ENCODE data around the gene SLC27A4. TPM values are rescaled to one million over a fixed set of nuclear protein-coding genes. Genes with fewer than 3 reads are reported as not detected.

The SLC27A4 gene
- total RNA-seq, 2 donors from 2014 or later, result 22.4 to 25.0 TPM

DNA sequence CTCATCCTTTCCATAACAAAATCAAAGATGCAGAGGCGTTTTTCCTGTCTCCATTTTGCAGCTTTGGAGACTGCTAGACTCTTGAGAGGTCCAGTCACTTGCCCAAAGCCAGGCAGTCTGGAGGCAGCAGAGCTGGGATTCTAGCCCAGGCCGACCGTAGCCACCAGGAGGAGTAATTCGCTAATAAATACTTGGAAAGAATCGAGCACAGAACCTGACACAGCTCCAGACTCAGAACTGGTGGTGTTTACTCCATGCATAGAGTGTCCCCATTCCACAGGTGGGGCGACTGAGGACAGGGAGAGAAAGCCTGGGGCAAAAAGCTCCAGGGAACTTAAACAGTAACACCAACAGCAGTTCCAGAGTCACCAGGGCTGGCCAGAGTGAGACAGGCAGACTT is 69.7 kb downstream of the SLC27A4 start:
- Histone ChIP-seq H3K4me1 (ENCODE audit: control insufficient read depth, insufficient read depth, low read length) (no peaks in the 10 kb centered on the region), H3K4me3 (ENCODE audit: low read length) (no peak overlapping the region), H3K9me3 (ENCODE audit: control insufficient read depth, low read length) (no peaks in the 10 kb centered on the region), H3K27ac (ENCODE audit: low read depth, low read length) (peak overlapping the region; percentile 98), H3K9ac (ENCODE audit: extremely low read depth, low read length, poor library complexity, severe bottlenecking) (no peak overlapping the region), H3K36me3 (ENCODE audit: control insufficient read depth, insufficient read depth, low read length) (no peaks in the 10 kb centered on the region), H3K27me3 (ENCODE audit: control insufficient read depth, insufficient read depth, low read length, poor library complexity, severe bottlenecking) (peaks cover 38% of the 10 kb centered on the region)
- Mint-ChIP-seq H3K36me3 (ENCODE audit: low read depth) (no peaks in the 10 kb centered on the region), H3K27me3 (ENCODE audit: insufficient read depth) (peaks cover 88% of the 10 kb centered on the region), H3K9me3 (peaks cover 2% of the 10 kb centered on the region), H3K4me3 (no peak overlapping the region), H3K27ac (no peak overlapping the region), H3K4me1 (peaks cover 10% of the 10 kb centered on the region)
- peak; percentile 64 for TF ChIP-seq CTCF (conservative IDR thresholded peaks at IDR 0.05)
- WGBS, 2 experiments (ENCODE audit: insufficient coverage in 1 of 2, insufficient read length in 1 of 2), result 54 to 55% methylated on average over 6 of the region's 6 CpGs
- peak; percentile 79 for DNase-seq

Small RNAs within 50 kb of the gene (microRNA-seq; reads per million reads assigned to microRNA genes)
- not detected for gene MIR219B (ENCODE audit: borderline microRNAs expressed)

Other genes starting within 250 kb of the SLC27A4 start
- gene PTGES2, start 212.8 kb upstream of the SLC27A4 start, total RNA-seq, result 10 to 100 TPM; 73.5 to 84.5 TPM
- not detected for gene LCN2, start 191.1 kb upstream of the SLC27A4 start, total RNA-seq
- gene BBLN, start 180.3 kb upstream of the SLC27A4 start, total RNA-seq, result 10 to 100 TPM; 65.7 to 82.1 TPM
- gene CIZ1, start 149.0 kb upstream of the SLC27A4 start, total RNA-seq, result 100 to 1,000 TPM; 115 to 117 TPM
- 100 to 1,000 TPM in 1 of 2 donors, 10 to 100 TPM in 1; 55.8 to 147 TPM for gene DNM1, start 137.1 kb upstream of the SLC27A4 start, total RNA-seq
- gene GOLGA2, start 64.5 kb upstream of the SLC27A4 start, total RNA-seq, result 100 to 1,000 TPM in 1 of 2 donors, 10 to 100 TPM in 1; 91.9 to 101 TPM
- gene SWI5, start 64.3 kb upstream of the SLC27A4 start, total RNA-seq, result 10 to 100 TPM; 33.4 to 46.9 TPM
- 10 to 100 TPM; 30.6 to 31.8 TPM for gene TRUB2, start 18.1 kb upstream of the SLC27A4 start, total RNA-seq
- 10 to 100 TPM; 48.1 to 50.7 TPM for gene COQ4, start 17.7 kb upstream of the SLC27A4 start, total RNA-seq
- 10 to 100 TPM; 51.5 to 60.4 TPM for gene URM1, start 30.8 kb downstream of the SLC27A4 start, total RNA-seq
- gene CERCAM, start 80.3 kb downstream of the SLC27A4 start, total RNA-seq, result 10 to 100 TPM; 18.5 to 26.5 TPM
- gene ODF2, start 115.5 kb downstream of the SLC27A4 start, total RNA-seq, result 10 to 100 TPM; 34.5 to 48.7 TPM
- 10 to 100 TPM; 14.7 to 16.6 TPM for gene GLE1, start 164.2 kb downstream of the SLC27A4 start, total RNA-seq
- 100 to 1,000 TPM; 309 to 319 TPM for gene SPTAN1, start 212.1 kb downstream of the SLC27A4 start, total RNA-seq